GM19099 (cell line): Measurements from ENCODE around the gene PRORP.

Experiments
- POLR2A ChIP-seq: IDR thresholded peaks from 3 replicates; pipeline ENCODE4 v1.6.1; 2011; ENCODE audit warnings: low read depth; ENCODE audit not compliant: insufficient read length; ENCODE audit errors: extremely low read depth

The PRORP gene

GRCh38 chr14:35121887-35122695, at the start of gene PRORP, which contains the start of gene PPP2R3C:
TSS of gene PRORP (plus strand) at chr14:35122552. CDS start at chr14:35123246, 694 bp downstream.
TSS of gene PPP2R3C (minus strand) at chr14:35121990. CDS start at chr14:35121959, 31 bp downstream.
- TF ChIP-seq POLR2A, result peak; percentile 63

DNA sequence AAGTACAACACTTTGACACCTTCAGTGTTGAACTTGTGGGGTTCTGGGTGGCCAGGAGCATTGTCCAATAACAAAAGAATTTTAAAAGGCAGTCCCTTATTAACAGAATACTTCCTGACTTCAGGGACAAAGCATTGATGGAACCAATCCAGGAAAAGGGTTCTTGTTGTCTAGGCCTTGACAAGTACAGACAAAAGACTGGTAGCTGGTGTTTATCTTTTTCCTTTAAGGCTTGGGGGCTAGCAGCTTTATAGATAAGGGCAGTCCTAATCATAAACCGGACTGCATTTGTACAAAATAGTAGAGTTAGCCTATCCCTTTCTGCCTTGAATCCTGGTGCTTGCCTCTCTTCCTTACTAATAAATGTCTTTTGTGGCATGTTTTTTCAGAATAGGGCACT, 48.9 kb upstream of the PRORP start:
- TF ChIP-seq POLR2A, result no peak

- no peak for TF ChIP-seq POLR2A
Observed at GRCh38 chr14:35078082-35078481, 44.3 kb upstream of the PRORP start.

DNA sequence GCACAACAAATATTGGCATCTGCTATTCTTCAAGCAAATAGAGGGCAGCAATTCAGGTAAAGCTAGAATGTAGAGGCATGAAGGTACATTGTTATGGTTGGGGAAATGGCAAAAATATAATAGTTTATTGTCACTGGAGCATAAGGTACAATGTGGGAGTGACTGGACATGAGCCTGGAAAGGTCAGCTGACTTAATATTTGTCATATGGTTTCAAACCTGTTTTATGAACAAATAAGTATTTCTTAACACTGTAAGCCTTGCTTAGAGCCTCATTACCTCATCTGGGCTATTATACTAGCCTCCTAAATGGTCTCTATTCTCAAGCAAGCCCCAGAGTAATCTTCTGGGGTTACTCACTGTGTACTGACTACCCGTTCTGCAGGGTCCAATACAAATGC, 42.6 kb upstream of the PRORP start:
- no peak for TF ChIP-seq POLR2A

DNA sequence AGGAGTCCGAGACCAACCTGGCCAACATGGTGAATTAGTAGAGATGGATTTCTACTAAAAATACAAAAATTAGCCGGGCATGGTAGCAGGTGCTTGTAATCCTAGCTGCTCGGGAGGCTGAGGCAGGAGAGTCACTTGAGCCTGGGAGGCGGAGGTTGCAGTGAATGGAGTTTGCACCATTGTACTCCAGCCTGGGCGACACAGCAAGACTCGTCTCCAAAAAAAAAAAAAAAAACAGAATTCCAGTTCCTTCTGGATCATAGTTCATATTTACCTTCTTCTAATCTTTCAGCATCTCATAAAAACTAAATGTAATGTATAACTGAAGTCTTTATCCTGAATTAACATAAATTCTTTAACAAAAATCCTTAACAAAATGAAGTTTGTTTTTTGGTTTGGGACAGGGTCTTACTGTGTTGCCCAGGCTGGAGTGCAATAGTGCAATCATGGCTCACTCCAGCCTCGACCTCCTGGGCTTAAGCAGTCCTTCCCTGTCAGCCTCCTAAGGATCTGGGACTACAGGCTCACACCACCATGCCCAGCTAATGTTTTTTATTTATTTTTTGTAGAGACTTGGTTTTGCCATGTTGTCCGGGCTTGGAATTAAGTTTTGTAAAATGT, 38.7 kb upstream of the PRORP start:
- TF ChIP-seq POLR2A, result no peak

DNA sequence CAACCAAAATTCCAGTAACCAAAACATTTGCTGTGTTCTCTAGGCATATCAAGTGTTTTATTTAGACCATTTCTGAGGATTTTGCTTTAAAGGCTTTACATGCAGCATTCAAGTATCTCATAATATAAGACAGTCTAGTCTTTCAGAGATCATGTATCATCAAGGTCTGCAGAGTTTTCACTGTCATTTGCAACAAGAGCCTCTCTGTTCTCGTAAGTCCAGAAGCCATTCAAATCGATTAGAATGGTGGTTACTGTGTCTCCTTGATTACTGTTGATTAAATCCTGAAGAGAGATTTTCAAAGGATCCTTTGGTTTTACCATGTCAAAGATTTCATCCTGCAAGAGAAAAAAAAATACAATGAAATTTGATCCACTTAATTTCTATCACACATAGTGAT, 36.9 kb upstream of the PRORP start:
- no peak for TF ChIP-seq POLR2A

DNA sequence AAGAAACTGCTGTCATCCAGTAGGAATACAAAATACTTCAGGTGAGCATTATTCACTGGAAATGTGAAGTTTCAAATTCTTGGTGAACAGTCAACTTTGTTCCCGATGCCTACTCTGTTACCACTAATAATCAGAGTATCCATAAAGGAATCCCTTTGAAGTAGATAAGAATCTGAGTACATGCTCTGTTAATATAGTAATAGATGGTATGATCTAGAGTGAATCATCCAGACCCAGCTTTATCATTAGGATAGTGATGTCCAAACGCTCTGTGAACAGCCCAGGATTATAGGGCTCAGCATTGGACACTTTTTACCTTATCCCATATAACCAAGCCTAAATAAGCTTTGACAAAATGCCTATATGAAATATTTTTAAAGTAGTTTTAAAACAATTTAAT, 33.8 kb upstream of the PRORP start:
- TF ChIP-seq POLR2A, result no peak

DNA sequence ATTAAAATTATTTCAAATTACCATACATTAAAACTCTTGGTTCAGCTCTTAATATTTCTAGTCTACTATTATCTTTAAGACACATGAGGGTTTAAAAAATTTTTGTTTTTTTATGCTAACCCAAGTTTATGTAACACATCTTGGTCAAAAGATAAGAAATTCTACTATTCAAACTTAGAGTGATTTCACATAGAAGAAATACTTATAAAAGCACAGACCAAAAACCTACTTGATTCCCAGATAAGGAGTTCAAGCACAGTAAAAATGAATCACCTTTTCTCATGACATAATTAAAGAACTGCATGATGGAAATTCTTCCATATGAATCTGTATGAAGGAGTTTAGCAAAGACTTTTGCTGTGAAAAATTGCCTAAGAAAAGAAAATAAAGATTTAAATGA, 14.5 kb upstream of the PRORP start:
- no peak for TF ChIP-seq POLR2A

DNA sequence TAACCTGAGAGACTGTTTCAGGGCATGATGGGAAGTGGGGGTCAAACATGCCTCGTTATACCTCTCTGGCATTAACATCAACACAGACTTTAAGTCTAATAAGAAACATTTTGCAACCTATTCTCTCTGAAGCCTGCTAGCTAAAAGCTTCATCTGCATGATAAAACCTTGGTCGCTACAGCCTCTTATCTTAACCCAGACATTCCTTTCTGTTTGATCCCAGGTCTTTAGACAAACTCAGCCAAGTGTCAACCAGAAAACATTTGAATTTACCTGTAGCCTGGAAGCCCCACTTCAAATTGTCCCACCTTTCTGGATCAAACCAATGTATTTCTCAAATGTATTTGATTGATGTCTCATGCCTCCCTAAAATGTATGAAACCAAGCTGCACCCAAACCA, 9.7 kb upstream of the PRORP start:
- TF ChIP-seq POLR2A, result no peak

DNA sequence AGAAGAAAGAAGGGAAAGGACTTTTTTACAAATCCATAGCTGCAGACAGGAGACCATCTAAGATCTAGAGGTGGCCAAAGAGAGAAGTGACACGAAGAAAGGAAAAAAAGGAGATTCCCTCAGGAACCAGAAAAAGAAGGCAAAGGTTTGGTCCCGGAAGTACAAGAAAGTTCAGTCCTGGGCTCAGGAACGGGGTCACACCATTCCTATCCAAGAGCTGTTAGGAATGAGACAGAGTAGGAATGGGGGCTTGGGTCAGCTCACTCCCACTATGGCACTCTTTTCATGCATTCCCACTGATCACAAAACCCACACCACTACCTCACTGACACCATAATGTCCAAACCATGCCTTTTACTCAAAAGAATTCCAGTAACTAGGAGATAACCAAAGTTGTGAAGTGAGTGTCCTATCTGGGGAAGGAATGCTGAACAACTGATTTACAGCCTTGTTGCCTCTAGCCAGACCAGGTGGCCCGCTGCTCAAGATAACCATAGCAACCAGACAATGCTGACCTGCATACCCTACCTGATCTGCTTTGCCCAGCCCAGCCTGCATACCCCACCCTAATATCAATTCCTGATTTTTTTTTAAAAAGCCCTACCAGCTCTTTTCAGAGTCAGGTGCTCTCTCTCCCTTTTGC, 8.9 kb upstream of the PRORP start:
- no peak for TF ChIP-seq POLR2A

DNA sequence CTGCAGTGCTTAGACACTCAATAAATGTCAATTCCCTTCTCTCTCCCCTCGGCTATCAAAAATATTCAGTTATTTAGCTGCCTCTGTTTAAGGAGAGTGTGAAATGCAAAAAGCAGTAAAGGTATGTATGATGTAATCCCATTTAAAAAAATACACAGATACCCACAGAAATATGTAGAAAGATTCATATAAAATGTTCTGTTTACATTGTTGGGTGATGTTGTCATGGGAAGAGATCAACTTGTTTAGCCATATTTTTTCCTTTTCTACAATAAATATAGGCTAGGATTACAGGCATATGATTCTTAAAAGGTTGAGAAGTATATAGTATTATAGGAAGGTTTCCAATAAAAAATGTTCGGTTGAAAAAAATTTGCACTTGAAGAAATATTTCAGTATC, 8.3 kb upstream of the PRORP start:
- TF ChIP-seq POLR2A, result no peak

DNA sequence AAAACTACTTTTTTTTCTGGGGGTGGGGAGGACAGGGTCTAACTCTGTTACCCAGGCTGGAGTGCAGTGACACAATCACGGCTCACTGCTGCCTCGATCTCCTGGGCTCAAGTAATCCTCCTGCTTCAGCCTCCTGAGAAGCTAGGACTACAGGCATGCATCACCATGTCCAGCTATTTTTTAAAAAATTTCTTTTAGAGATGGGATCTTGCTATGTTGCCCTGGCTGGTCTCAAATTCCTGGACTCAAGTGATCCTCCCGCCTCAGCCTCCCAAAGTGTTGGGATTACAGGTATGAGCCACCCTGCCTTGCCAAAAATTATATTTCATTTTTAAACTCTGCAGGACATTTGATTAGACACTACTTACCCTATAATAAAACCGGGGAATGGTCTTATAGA, 6.1 kb upstream of the PRORP start:
- no peak for TF ChIP-seq POLR2A

DNA sequence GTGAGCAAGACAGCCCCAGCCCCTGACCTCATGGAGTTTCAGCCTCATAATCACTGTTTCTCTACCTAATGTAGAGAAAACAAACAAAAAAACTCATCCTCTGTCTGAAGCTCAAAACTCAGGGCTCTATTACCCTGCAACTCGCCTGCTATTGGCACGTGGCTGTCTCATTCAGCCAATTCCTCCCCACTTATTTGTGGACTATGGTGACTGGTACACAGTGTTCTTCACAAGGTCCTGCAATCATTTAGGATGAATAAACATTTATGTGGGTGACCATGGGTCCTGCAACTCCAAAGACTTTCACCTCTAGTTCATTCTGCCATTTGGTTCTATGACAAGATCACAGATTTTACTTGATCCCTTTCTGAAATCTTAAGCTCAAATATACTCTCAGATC, 5.2 kb upstream of the PRORP start:
- no peak for TF ChIP-seq POLR2A

DNA sequence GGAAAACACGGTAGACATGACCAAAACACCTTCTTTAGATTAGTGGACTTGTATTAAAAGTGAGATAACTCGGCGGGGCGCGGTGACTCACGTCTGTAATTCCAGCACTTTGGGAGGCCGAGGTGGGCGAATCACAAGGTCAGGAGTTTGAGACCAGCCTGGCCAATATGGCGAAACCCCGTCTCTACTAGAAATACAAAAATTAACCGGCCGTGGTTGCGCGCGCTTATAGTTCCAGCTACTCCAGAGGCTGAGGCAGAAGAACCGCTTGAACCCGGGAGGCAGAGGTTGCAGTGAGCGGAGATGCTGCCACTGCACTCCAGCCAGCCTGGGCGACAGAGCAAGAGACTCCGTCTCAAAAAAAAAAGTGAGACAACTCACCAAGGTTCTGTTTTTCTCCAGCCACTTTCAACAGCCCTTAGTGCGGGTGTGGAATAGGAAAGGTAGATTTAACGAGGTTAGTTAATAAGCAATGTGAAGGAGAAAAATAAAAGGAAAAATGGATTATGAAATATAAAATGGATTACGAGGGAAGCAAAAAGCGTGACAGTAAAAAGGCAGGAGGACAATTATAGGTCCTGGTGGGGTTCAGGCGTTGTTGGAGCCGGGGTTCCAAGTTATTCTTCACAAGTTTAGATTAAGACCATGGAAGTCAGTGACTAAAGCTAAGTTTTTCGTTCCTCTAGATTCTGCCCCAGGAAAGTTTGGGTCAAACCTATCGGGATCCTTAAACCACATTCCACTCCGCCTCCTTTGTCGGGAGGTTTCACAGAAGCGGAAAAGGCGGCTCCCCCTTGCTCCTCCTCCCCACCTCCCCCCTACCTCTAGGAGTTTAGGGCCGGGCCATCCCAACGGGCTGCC, 1.1 kb upstream of the PRORP start:
- no peak for TF ChIP-seq POLR2A
